SK-N-SH treated with all-trans-retinoic acid at 6 μM for 48 hours (cell line): ENCODE data around the gene ANK3.

Experiments used
- ATAC-seq: fragments of 200-7000 bp; cut with Tn5 transposase; 3 replicates; pipeline ENCODE4 v1.9.1; 2020; ENCODE audit warnings: mild to moderate bottlenecking, moderate library complexity
- ARNTL ChIP-seq: fragments of 450-650 bp; formaldehyde crosslinking; IDR thresholded peaks from 2 replicates; pipeline ENCODE4 v1.5.0; 2020; ENCODE audit warnings: low read depth, mild to moderate bottlenecking, moderate library complexity, borderline replicate concordance
- BACH2 ChIP-seq: fragments of 250-450 bp; sonication (Bioruptor Pico); IDR thresholded peaks from 2 replicates; pipeline ENCODE4 v1.9.0; 2021; ENCODE audit warnings: mild to moderate bottlenecking, borderline replicate concordance
- CSDC2 ChIP-seq: fragments of 250-450 bp; sonication (Bioruptor Pico); IDR thresholded peaks from 2 replicates; pipeline ENCODE4 v1.5.0; 2020; ENCODE audit warnings: mild to moderate bottlenecking, moderate library complexity
- CSRNP3 ChIP-seq: fragments of 250-450 bp; sonication (Bioruptor Pico); IDR thresholded peaks from 2 replicates; pipeline ENCODE4 v1.5.1; 2021; ENCODE audit warnings: mild to moderate bottlenecking, moderate library complexity
- ESRRG ChIP-seq: fragments of 250-450 bp; sonication (Bioruptor Pico); IDR thresholded peaks from 2 replicates; pipeline ENCODE4 v1.6.1; 2021; ENCODE audit warnings: mild to moderate bottlenecking
- GLIS3 ChIP-seq: fragments of 250-450 bp; sonication (Bioruptor Pico); IDR thresholded peaks from 2 replicates; pipeline ENCODE4 v1.5.0; 2020; ENCODE audit warnings: mild to moderate bottlenecking, moderate library complexity
- ISL1 ChIP-seq: fragments of 250-450 bp; sonication (Bioruptor Pico); IDR thresholded peaks from 2 replicates; pipeline ENCODE4 v2.1.2; 2022; ENCODE audit warnings: mild to moderate bottlenecking, moderate library complexity
- OSR1 ChIP-seq: fragments of 250-450 bp; sonication (Bioruptor Pico); IDR thresholded peaks from 2 replicates; pipeline ENCODE4 v1.8.0; 2022; ENCODE audit warnings: moderate library complexity, mild to moderate bottlenecking, inconsistent platforms
- PATZ1 ChIP-seq: fragments of 250-450 bp; sonication (Bioruptor Pico); IDR thresholded peaks from 2 replicates; pipeline ENCODE4 v1.8.0; 2020; ENCODE audit warnings: mild to moderate bottlenecking, moderate library complexity, borderline replicate concordance
- PPARA ChIP-seq: fragments of 250-450 bp; sonication (Bioruptor Pico); IDR thresholded peaks from 2 replicates; pipeline ENCODE4 v1.5.0; 2020; ENCODE audit warnings: mild to moderate bottlenecking, borderline replicate concordance
- RARB ChIP-seq: fragments of 250-450 bp; sonication (Bioruptor Pico); IDR thresholded peaks from 2 replicates; pipeline ENCODE4 v1.8.0; 2021; ENCODE audit warnings: mild to moderate bottlenecking, moderate library complexity
- SNAI2 ChIP-seq: fragments of 250-450 bp; sonication (Bioruptor Pico); IDR thresholded peaks from 2 replicates; pipeline ENCODE4 v1.5.0; 2020; ENCODE audit warnings: mild to moderate bottlenecking, moderate library complexity
- TCF4 ChIP-seq: fragments of 250-450 bp; sonication (Bioruptor Pico); IDR thresholded peaks from 2 replicates; pipeline ENCODE4 v1.8.0; 2021; ENCODE audit warnings: mild to moderate bottlenecking, moderate library complexity, borderline replicate concordance
- ZFP3 ChIP-seq: fragments of 250-450 bp; sonication (Bioruptor Pico); IDR thresholded peaks from 2 replicates; pipeline ENCODE4 v1.5.0; 2020; ENCODE audit warnings: mild to moderate bottlenecking, moderate library complexity
- ZFP30 ChIP-seq: fragments of 450-650 bp; formaldehyde crosslinking; IDR thresholded peaks from 2 replicates; pipeline ENCODE4 v1.5.0; 2022; ENCODE audit warnings: mild to moderate bottlenecking, moderate library complexity
- ZNF565 ChIP-seq: fragments of 450-650 bp; formaldehyde crosslinking; conservative IDR thresholded peaks from 2 replicates; pipeline ENCODE4 v1.5.0; 2020; ENCODE audit warnings: low read depth, mild to moderate bottlenecking, moderate library complexity
- ZNF70 ChIP-seq: fragments of 450-650 bp; formaldehyde crosslinking; IDR thresholded peaks from 2 replicates; pipeline ENCODE4 v1.5.0; 2020; ENCODE audit warnings: mild to moderate bottlenecking, moderate library complexity
- ZNF8 ChIP-seq: fragments of 450-650 bp; formaldehyde crosslinking; IDR thresholded peaks from 2 replicates; pipeline ENCODE4 v1.5.0; 2020; ENCODE audit warnings: mild to moderate bottlenecking, moderate library complexity
- TF ChIP-seq, protein P1 (sequence below): fragments of 250-450 bp; sonication (Bioruptor Pico); IDR thresholded peaks from 2 replicates; pipeline ENCODE4 v1.5.0; 2020; ENCODE audit warnings: mild to moderate bottlenecking, moderate library complexity

Gene ANK3

GRCh38 chr10:60277656-60278055 is 112.0 kb downstream of the ANK3 start:
- TF ChIP-seq SNAI2 (CRISPR knock-in tag) (no peak), ZNF565 (CRISPR knock-in tag) (no peak), ZFP30 (CRISPR knock-in tag) (no peak)
- TF ChIP-seq, all 23 proteins: peak for 0
- ATAC-seq, result no peak

GRCh38 chr10:60276232-60276631 is 113.4 kb downstream of the ANK3 start:
- TF ChIP-seq CSRNP3, result no peak
- TF ChIP-seq ESRRG (CRISPR knock-in tag), result no peak
- TF ChIP-seq SNAI2 (CRISPR knock-in tag), result no peak
- TF ChIP-seq GLIS3 (CRISPR knock-in tag), result no peak
- no peak for TF ChIP-seq TCF4
- no peak for ATAC-seq

- peak; percentile 42; the same call in 1 of the 2 replicates for TF ChIP-seq ISL1 (CRISPR knock-in tag)
- no peak for TF ChIP-seq CSRNP3
- no peak; the same call in 2 of the 3 replicates for ATAC-seq
These were observed 118.2 kb downstream of the ANK3 start for GRCh38 chr10:60271319-60272040.

DNA sequence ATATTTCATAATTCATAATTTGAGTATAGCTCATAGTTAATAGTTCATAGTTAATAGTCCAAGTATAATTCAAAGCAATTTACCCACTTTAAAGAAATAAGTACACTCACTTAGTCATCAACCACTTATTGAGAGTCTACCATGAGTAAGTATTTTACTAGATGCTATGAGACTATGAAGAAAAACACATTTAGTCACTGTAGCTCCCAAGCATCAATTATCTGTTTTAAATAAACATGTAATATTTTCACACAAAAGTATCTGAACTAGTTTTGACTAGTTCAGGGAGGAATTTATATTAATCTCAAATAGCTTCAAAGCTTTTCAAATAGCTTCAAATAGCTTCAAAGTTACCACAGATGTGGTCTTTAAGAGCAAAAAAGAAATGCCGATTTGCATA is 119.2 kb downstream of the ANK3 start:
- TF ChIP-seq ISL1 (CRISPR knock-in tag) (peak; percentile 9; the same call in 1 of the 2 replicates), CSRNP3 (no peak)

GRCh38 chr10:60267802-60268201 is 121.9 kb downstream of the ANK3 start:
- no peak for ATAC-seq
- TF ChIP-seq GLIS3 (CRISPR knock-in tag) (no peak), RARB (CRISPR knock-in tag) (no peak), ZNF565 (CRISPR knock-in tag) (no peak), ZNF8 (CRISPR knock-in tag) (no peak), ISL1 (CRISPR knock-in tag) (no peak), ARNTL (CRISPR knock-in tag) (no peak), CSRNP3 (no peak), ZFP3 (no peak), PPARA (CRISPR knock-in tag) (no peak), BACH2 (CRISPR knock-in tag) (no peak), PATZ1 (CRISPR knock-in tag) (no peak), OSR1 (no peak), CSDC2 (CRISPR knock-in tag) (no peak), ZNF70 (CRISPR knock-in tag) (no peak), ESRRG (CRISPR knock-in tag) (no peak), TCF4 (no peak), SNAI2 (CRISPR knock-in tag) (no peak)
- TF ChIP-seq, protein P1, sequence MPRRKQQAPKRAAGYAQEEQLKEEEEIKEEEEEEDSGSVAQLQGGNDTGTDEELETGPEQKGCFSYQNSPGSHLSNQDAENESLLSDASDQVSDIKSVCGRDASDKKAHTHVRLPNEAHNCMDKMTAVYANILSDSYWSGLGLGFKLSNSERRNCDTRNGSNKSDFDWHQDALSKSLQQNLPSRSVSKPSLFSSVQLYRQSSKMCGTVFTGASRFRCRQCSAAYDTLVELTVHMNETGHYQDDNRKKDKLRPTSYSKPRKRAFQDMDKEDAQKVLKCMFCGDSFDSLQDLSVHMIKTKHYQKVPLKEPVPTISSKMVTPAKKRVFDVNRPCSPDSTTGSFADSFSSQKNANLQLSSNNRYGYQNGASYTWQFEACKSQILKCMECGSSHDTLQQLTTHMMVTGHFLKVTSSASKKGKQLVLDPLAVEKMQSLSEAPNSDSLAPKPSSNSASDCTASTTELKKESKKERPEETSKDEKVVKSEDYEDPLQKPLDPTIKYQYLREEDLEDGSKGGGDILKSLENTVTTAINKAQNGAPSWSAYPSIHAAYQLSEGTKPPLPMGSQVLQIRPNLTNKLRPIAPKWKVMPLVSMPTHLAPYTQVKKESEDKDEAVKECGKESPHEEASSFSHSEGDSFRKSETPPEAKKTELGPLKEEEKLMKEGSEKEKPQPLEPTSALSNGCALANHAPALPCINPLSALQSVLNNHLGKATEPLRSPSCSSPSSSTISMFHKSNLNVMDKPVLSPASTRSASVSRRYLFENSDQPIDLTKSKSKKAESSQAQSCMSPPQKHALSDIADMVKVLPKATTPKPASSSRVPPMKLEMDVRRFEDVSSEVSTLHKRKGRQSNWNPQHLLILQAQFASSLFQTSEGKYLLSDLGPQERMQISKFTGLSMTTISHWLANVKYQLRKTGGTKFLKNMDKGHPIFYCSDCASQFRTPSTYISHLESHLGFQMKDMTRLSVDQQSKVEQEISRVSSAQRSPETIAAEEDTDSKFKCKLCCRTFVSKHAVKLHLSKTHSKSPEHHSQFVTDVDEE (CRISPR knock-in tag), result no peak

More for the DNA sequence above, 119.2 kb downstream of the ANK3 start:
- ATAC-seq, result no peak
